Endothelial cell (in vitro differentiated cells): ENCODE measurements around the gene LRRC31. TPM values are rescaled to one million over a fixed set of nuclear protein-coding genes. Genes with fewer than 3 reads are reported as not detected.

Source experiments
- DNase-seq: peaks from one replicate; pipeline ENCODE4 v3.0.0; 2021; ENCODE audit warnings: low spot score
- H3K27ac Mint-ChIP-seq: one replicate; pipeline ENCODE4 v1.8.0; 2021; ENCODE audit warnings: mixed read lengths, inconsistent platforms; ENCODE audit not compliant: unreplicated experiment
- H3K27me3 Mint-ChIP-seq: one replicate; pipeline ENCODE4 v1.8.0; 2021; ENCODE audit warnings: mild to moderate bottlenecking, moderate library complexity, mixed read lengths, inconsistent platforms; ENCODE audit not compliant: unreplicated experiment
- H3K36me3 Mint-ChIP-seq: one replicate; pipeline ENCODE4 v1.8.0; 2021; ENCODE audit warnings: mild to moderate bottlenecking, low read depth, mixed read lengths, inconsistent platforms; ENCODE audit not compliant: unreplicated experiment
- H3K4me1 Mint-ChIP-seq: one replicate; pipeline ENCODE4 v1.8.0; 2021; ENCODE audit warnings: mild to moderate bottlenecking, mixed read lengths, inconsistent platforms; ENCODE audit not compliant: unreplicated experiment
- H3K4me3 Mint-ChIP-seq: one replicate; pipeline ENCODE4 v1.8.0; 2021; ENCODE audit warnings: mild to moderate bottlenecking, mixed read lengths, inconsistent platforms; ENCODE audit not compliant: unreplicated experiment
- H3K9me3 Mint-ChIP-seq: one replicate; pipeline ENCODE4 v1.8.0; 2021; ENCODE audit warnings: mixed read lengths, inconsistent platforms; ENCODE audit not compliant: unreplicated experiment
- CTCF ChIP-seq: fragments of 200-600 bp; sonication (generic); IDR thresholded peaks from one replicate; pipeline ENCODE4 v1.5.0; 2021; ENCODE audit warnings: antibody characterized with exemption; ENCODE audit not compliant: unreplicated experiment
- total RNA-seq: library from RNA; stranded (reverse); fragmentation: NEBNext Ultra II Directional; extraction: Animal tissue kit (Norgen Biotek cat#: 25700); gene quantifications from one replicate; pipeline ENCODE4 v1.2.1, GENCODE V29; 2021; ENCODE audit not compliant: unreplicated experiment

Gene LRRC31
- total RNA-seq, 1 donor from 2014 or later: 0.23 TPM

GRCh38 chr3:169865176-169865767, 4.5 kb downstream of the LRRC31 start:
- H3K4me3 Mint-ChIP-seq: no peak overlapping the region
- peaks cover 11% of the 10 kb centered on the region for H3K4me1 Mint-ChIP-seq
- TF ChIP-seq CTCF: no peak
- H3K27me3 Mint-ChIP-seq: peaks cover 6% of the 10 kb centered on the region
- no peak for DNase-seq
- H3K9me3 Mint-ChIP-seq: no peaks in the 10 kb centered on the region
- H3K27ac Mint-ChIP-seq: no peak overlapping the region
- no peaks in the 10 kb centered on the region for H3K36me3 Mint-ChIP-seq

GRCh38 chr3:169864270-169864669, 5.5 kb downstream of the LRRC31 start:
- no peak for TF ChIP-seq CTCF
- Mint-ChIP-seq H3K27ac (peak overlapping the region; percentile 19), H3K9me3 (no peaks in the 10 kb centered on the region), H3K4me1 (peaks cover 6% of the 10 kb centered on the region), H3K36me3 (no peaks in the 10 kb centered on the region), H3K4me3 (no peak overlapping the region), H3K27me3 (peaks cover 6% of the 10 kb centered on the region)
- DNase-seq: no peak

- H3K27ac Mint-ChIP-seq: no peak overlapping the region
- TF ChIP-seq CTCF: peak; percentile 91
- no peak overlapping the region for H3K4me3 Mint-ChIP-seq
- H3K36me3 Mint-ChIP-seq: no peaks in the 10 kb centered on the region
- H3K27me3 Mint-ChIP-seq: peaks cover 6% of the 10 kb centered on the region
- H3K4me1 Mint-ChIP-seq: peaks cover 6% of the 10 kb centered on the region
- H3K9me3 Mint-ChIP-seq: no peaks in the 10 kb centered on the region
- DNase-seq: peak; percentile 77
Measured at GRCh38 chr3:169863458-169863899, 6.3 kb downstream of the LRRC31 start.

GRCh38 chr3:169861871-169862270, 7.9 kb downstream of the LRRC31 start:
- Mint-ChIP-seq H3K27me3 (peaks cover 4% of the 10 kb centered on the region), H3K27ac (no peak overlapping the region), H3K36me3 (no peaks in the 10 kb centered on the region), H3K4me3 (no peak overlapping the region), H3K4me1 (peaks cover 4% of the 10 kb centered on the region), H3K9me3 (no peaks in the 10 kb centered on the region)
- no peak for DNase-seq
- TF ChIP-seq CTCF: no peak

- H3K4me1 Mint-ChIP-seq: no peaks in the 10 kb centered on the region
- no peak for DNase-seq
- no peaks in the 10 kb centered on the region for H3K9me3 Mint-ChIP-seq
- no peak overlapping the region for H3K4me3 Mint-ChIP-seq
- TF ChIP-seq CTCF: no peak
- H3K27ac Mint-ChIP-seq: no peak overlapping the region
- no peaks in the 10 kb centered on the region for H3K36me3 Mint-ChIP-seq
- no peaks in the 10 kb centered on the region for H3K27me3 Mint-ChIP-seq
Measured at GRCh38 chr3:169857811-169858210, 11.9 kb downstream of the LRRC31 start.
